DMS53 (cell line): ENCODE results near the gene DNAJB2.
A peak's percentile ranks its signal among the peaks of the same experiment; 100 is the strongest.

Experiments used
- DNase-seq: peaks from one replicate; lab custom pipeline; 2025; lab: John Stamatoyannopoulos, UW

DNAJB2 gene

GRCh38 chr2:219279151-219279915 lies at the start of gene DNAJB2:
Gene DNAJB2, plus strand, starts transcription at chr2:219279366. Its CDS starts 468 bp downstream, at chr2:219279834.
- peak; percentile 98 for DNase-seq

GRCh38 chr2:219230059-219230540 lies 49.1 kb upstream of the DNAJB2 start:
- DNase-seq, result peak; percentile 80

- DNase-seq, result no peak
Measured at GRCh38 chr2:219234331-219234730, 44.8 kb upstream of the DNAJB2 start.

GRCh38 chr2:219243291-219243761 lies 35.8 kb upstream of the DNAJB2 start:
- DNase-seq, result no peak

GRCh38 chr2:219244789-219245147 lies 34.4 kb upstream of the DNAJB2 start:
- DNase-seq, result no peak

- peak; percentile 94 for DNase-seq
Measured at GRCh38 chr2:219245148-219245898, 33.8 kb upstream of the DNAJB2 start, which contains the start of the genes GLB1L and STK16. Gene GLB1L, minus strand, starts transcription at chr2:219245444. Its CDS starts 1,871 bp downstream, at chr2:219243573. Gene STK16, plus strand, starts transcription at chr2:219245479. Its CDS starts 521 bp downstream, at chr2:219246000.

- DNase-seq, result peak; percentile 48
Measured at GRCh38 chr2:219245899-219246230, 33.3 kb upstream of the DNAJB2 start.

- DNase-seq, result no peak
Measured at GRCh38 chr2:219246559-219246958, 32.6 kb upstream of the DNAJB2 start.

GRCh38 chr2:219247678-219248642 lies 31.2 kb upstream of the DNAJB2 start:
- DNase-seq, result peak; percentile 24

- no peak for DNase-seq
Measured at GRCh38 chr2:219248845-219249202, 30.3 kb upstream of the DNAJB2 start.

- DNase-seq, result peak; percentile 97
Measured at GRCh38 chr2:219249203-219249980, 29.8 kb upstream of the DNAJB2 start.

- DNase-seq, result peak; percentile 56
Measured at GRCh38 chr2:219250049-219250781, 29.0 kb upstream of the DNAJB2 start.

- no peak for DNase-seq
Measured at GRCh38 chr2:219251656-219252055, 27.5 kb upstream of the DNAJB2 start.

- peak; percentile 58 for DNase-seq
Measured at GRCh38 chr2:219252084-219252483, 27.1 kb upstream of the DNAJB2 start.

GRCh38 chr2:219252570-219252899 lies 26.6 kb upstream of the DNAJB2 start:
- peak; percentile 61 for DNase-seq

- DNase-seq, result peak; percentile 69
Measured at GRCh38 chr2:219252900-219253752, 26.0 kb upstream of the DNAJB2 start, which contains the start of gene TUBA4B. Gene TUBA4B, plus strand, starts transcription at chr2:219253243. Its CDS starts 165 bp downstream, at chr2:219253408.

- DNase-seq, result peak; percentile 92
Measured at GRCh38 chr2:219253753-219254589, 25.2 kb upstream of the DNAJB2 start, which contains the start of gene TUBA4A. Gene TUBA4A, minus strand, starts transcription at chr2:219253918. Its CDS starts 60 bp downstream, at chr2:219253858.

GRCh38 chr2:219254590-219255201 lies 24.5 kb upstream of the DNAJB2 start:
- peak; percentile 30 for DNase-seq
